OCI-LY3 (cell line): ENCODE measurements around the gene NAT14.

Experiments used
- CTCF ChIP-seq: fragments of 200-600, 300-600 bp; sonication (generic); IDR thresholded peaks from 2 replicates; pipeline ENCODE4 v1.5.1; 2014; ENCODE audit warnings: antibody characterized with exemption, low read length, low read depth
- EZH2phosphoT487 ChIP-seq: fragments of 200-600 bp; shearing (Covaris generic); IDR thresholded peaks from 2 replicates; pipeline ENCODE4 v1.6.1; 2018; ENCODE audit warnings: antibody characterized with exemption, mixed run types, low read depth

DNA sequence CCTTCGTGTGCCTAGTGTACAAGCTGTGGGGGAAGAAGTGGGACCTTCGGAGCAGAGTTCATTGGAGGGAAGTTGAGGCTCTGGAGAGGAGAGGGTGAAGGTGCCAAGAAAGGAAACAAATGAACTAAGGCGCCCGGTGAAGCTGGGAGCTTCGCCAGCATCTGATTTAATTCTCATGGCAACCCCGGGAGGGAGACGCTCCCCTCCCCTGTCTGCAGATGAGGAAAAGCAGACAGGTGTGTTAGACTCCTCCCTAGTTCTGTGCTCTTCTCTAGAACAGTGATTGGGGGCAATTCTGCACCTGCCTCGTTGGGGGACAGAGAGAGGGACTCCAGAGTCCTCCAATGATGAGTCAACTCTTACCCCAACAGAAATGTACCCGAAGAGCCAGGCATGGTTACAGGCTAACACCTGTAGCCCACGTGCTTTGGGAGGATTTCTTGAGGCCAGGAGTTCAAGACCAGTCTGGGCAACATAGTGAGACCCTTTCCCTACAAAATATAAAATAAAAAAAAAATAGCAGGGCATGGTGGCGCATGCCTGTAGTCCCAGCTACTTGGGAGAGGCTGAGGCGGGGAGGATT is 7.5 kb downstream of the NAT14 start:
- TF ChIP-seq CTCF (no peak), EZH2phosphoT487 (no peak)
